Endodermal cell (in vitro differentiated cells): ENCODE measurements around the gene WSCD2. TPM values are rescaled to one million over a fixed set of nuclear protein-coding genes. Genes with fewer than 3 reads are reported as not detected.

ENCODE experiments used
- DNase-seq: peaks from one replicate; pipeline ENCODE4 v3.0.0-alpha.2; 2017
- H3K27ac ChIP-seq: 2 replicates; pipeline ENCODE4 v1.5.1; 2013; ENCODE audit warnings: mild to moderate bottlenecking, low read depth, low read length, moderate library complexity
- H3K27me3 ChIP-seq: 2 replicates; pipeline ENCODE4 v1.6.1; 2013; ENCODE audit warnings: mild to moderate bottlenecking, low read length, moderate library complexity; ENCODE audit not compliant: insufficient read depth, control insufficient read depth, poor library complexity, severe bottlenecking
- H3K36me3 ChIP-seq: 2 replicates; pipeline ENCODE4 v1.7.0; 2013; ENCODE audit warnings: mild to moderate bottlenecking, low read length, moderate library complexity; ENCODE audit not compliant: control insufficient read depth, insufficient read depth
- H3K4me1 ChIP-seq: one replicate; pipeline ENCODE4 v1.7.0; 2013; ENCODE audit warnings: low read length; ENCODE audit not compliant: control insufficient read depth, insufficient read depth
- H3K4me3 ChIP-seq: 2 replicates; pipeline ENCODE4 v1.5.1; 2013; ENCODE audit warnings: mild to moderate bottlenecking, low read length, moderate library complexity
- H3K9ac ChIP-seq: 2 replicates; pipeline ENCODE4 v1.6.1; 2013; ENCODE audit warnings: mild to moderate bottlenecking, low read length, moderate library complexity; ENCODE audit not compliant: poor library complexity, severe bottlenecking; ENCODE audit errors: extremely low read depth
- H3K9me3 ChIP-seq: 2 replicates; pipeline ENCODE4 v1.6.1; 2013; ENCODE audit warnings: mild to moderate bottlenecking, low read length, moderate library complexity; ENCODE audit not compliant: control insufficient read depth
- H3K27ac Mint-ChIP-seq: 2 replicates; pipeline ENCODE4 v1.8.0; 2020; ENCODE audit warnings: mixed read lengths
- H3K27me3 Mint-ChIP-seq: 2 replicates; pipeline ENCODE4 v1.8.0; 2021; ENCODE audit warnings: mild to moderate bottlenecking, mixed read lengths; ENCODE audit not compliant: insufficient read depth
- H3K36me3 Mint-ChIP-seq: 2 replicates; pipeline ENCODE4 v1.8.0; 2020; ENCODE audit warnings: low read depth, mixed read lengths
- H3K4me1 Mint-ChIP-seq: 2 replicates; pipeline ENCODE4 v1.8.0; 2020; ENCODE audit warnings: mixed read lengths
- H3K4me3 Mint-ChIP-seq: 2 replicates; pipeline ENCODE4 v1.8.0; 2020; ENCODE audit warnings: mild to moderate bottlenecking, moderate library complexity, mixed read lengths
- H3K9me3 Mint-ChIP-seq: 2 replicates; pipeline ENCODE4 v1.8.0; 2020; ENCODE audit warnings: mild to moderate bottlenecking, mixed read lengths
- CTCF ChIP-seq: fragments of 200-600 bp; sonication (generic); conservative IDR thresholded peaks from 2 replicates; pipeline ENCODE4 v1.5.0; 2021; ENCODE audit warnings: antibody characterized with exemption, mild to moderate bottlenecking
- WGBS, 2 experiments: methylation state at CpG; one replicate each; pipeline versions ENCODE4 v1.1.5 to v1.1.7; 2013; ENCODE audit warnings: missing lambda C conversion rate in 2 of 2, mixed read lengths in 1 of 2; ENCODE audit not compliant: insufficient coverage in 1 of 2, insufficient read length in 1 of 2; 5-methylcytosine and 5-hydroxymethylcytosine counted together
- total RNA-seq, 2 donors: library from RNA; stranded (reverse); fragmentation: NEBNext Ultra II Directional in 1 of 2; extraction: Animal tissue kit (Norgen Biotek cat#: 25700) in 1 of 2; gene quantifications; 2 replicates in 1 of 2; 3 replicates in 1 of 2; pipeline ENCODE4 v1.2.1, GENCODE V29; 2021

The WSCD2 gene
- total RNA-seq, 2 donors from 2014 or later = 0.80 to 1.3 TPM

GRCh38 chr12:108156717-108157116, 27.6 kb downstream of the WSCD2 start:
- Histone ChIP-seq H3K9ac (no peak overlapping the region), H3K36me3 (no peaks in the 10 kb centered on the region), H3K4me3 (no peak overlapping the region), H3K9me3 (no peaks in the 10 kb centered on the region), H3K27ac (no peak overlapping the region), H3K4me1 (no peaks in the 10 kb centered on the region), H3K27me3 (peaks cover 13% of the 10 kb centered on the region)
- 88 to 90% methylated on average over 5 of the region's 5 CpGs for WGBS, 2 experiments
- Mint-ChIP-seq H3K27ac (no peak overlapping the region), H3K27me3 (peaks cover 47% of the 10 kb centered on the region), H3K36me3 (no peaks in the 10 kb centered on the region), H3K9me3 (no peaks in the 10 kb centered on the region), H3K4me3 (no peak overlapping the region), H3K4me1 (peaks cover 4% of the 10 kb centered on the region)
- no peak for TF ChIP-seq CTCF
- DNase-seq = no peak

DNA sequence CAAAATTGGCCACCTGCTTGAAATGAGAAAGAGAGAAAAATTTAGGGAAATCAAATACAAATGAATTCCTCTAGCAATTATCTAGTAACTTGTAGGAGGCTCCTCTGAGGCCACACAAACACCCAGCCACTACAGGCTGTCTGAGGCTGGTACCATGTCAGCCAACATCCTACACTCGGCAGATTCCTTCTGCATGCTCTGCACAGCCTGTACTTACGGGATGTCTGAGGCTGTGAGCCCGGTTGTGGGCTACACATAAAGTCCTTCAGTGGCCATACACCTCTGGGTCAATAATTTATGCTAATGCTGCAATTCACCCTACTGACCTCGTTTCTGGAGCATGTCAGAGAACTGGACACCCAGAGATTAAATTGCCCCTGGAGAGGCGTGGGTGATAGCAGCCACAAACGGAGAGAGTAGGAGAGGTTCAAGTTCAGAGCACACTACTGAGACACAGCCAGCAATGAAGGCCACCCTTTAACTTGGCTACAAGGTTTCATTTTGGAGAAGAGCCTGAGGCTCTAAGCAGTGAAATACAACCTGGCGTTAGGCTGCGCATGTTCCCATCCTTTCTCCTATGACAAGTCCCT, 28.9 kb downstream of the WSCD2 start:
- no peak overlapping the region for H3K27ac Mint-ChIP-seq

DNA sequence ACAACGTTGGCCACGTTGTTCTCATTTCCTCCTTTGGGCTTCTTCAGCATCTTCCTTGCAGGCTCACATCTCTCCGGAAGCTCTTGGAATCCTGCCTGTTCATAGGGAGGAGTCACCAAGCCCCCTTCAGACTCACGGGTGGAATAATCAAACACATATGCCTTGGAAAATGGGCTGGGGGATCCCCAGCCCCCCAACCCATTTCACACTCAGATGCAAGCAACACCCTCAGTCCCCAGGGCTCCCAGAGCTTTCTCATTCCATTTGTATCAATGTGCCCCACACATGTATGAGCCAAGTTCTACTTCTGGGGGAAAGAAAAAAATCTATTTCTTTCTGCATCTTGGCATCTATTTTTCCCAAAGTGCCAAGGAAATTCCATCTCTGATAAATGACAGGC, 33.1 kb downstream of the WSCD2 start:
- Histone ChIP-seq H3K4me3 (no peak overlapping the region), H3K27me3 (peaks cover 30% of the 10 kb centered on the region), H3K9ac (no peak overlapping the region), H3K4me1 (no peaks in the 10 kb centered on the region), H3K36me3 (no peaks in the 10 kb centered on the region), H3K27ac (no peak overlapping the region), H3K9me3 (no peaks in the 10 kb centered on the region)
- H3K27ac Mint-ChIP-seq = no peak overlapping the region
- peaks cover 56% of the 10 kb centered on the region for H3K27me3 Mint-ChIP-seq
- H3K4me3 Mint-ChIP-seq = no peak overlapping the region
- 93 to 100% methylated on average over 1 to 4 of the region's 4 CpGs for WGBS, 2 experiments
- no peaks in the 10 kb centered on the region for H3K36me3 Mint-ChIP-seq
- no peak for TF ChIP-seq CTCF
- H3K9me3 Mint-ChIP-seq = no peaks in the 10 kb centered on the region
- no peaks in the 10 kb centered on the region for H3K4me1 Mint-ChIP-seq
- no peak for DNase-seq

More for the DNA sequence above, 28.9 kb downstream of the WSCD2 start:
- TF ChIP-seq CTCF = no peak
- Mint-ChIP-seq H3K4me1 (no peaks in the 10 kb centered on the region), H3K27me3 (peaks cover 46% of the 10 kb centered on the region), H3K36me3 (no peaks in the 10 kb centered on the region), H3K4me3 (no peak overlapping the region), H3K9me3 (no peaks in the 10 kb centered on the region)
- H3K27me3 ChIP-seq = peaks cover 17% of the 10 kb centered on the region
- no peak for DNase-seq
- H3K4me3 ChIP-seq = no peak overlapping the region
- H3K9ac ChIP-seq = no peak overlapping the region
- H3K27ac ChIP-seq = no peak overlapping the region
- no peaks in the 10 kb centered on the region for H3K9me3 ChIP-seq
- H3K36me3 ChIP-seq = no peaks in the 10 kb centered on the region
- no peaks in the 10 kb centered on the region for H3K4me1 ChIP-seq
- 90 to 97% methylated on average over 8 of the region's 8 CpGs for WGBS, 2 experiments
